Measurements from ENCODE around the gene PLSCR3.

Gene PLSCR3

GRCh38 chr17:7426896-7427489 is 32.7 kb upstream of the PLSCR3 start:
- no peak for DNase-seq (ENCODE audit: low read depth in 2 of 2)

GRCh38 chr17:7426203-7426863 is 32.0 kb upstream of the PLSCR3 start:
- DNase-seq (ENCODE audit: low read depth in 2 of 2), result no peak

DNA sequence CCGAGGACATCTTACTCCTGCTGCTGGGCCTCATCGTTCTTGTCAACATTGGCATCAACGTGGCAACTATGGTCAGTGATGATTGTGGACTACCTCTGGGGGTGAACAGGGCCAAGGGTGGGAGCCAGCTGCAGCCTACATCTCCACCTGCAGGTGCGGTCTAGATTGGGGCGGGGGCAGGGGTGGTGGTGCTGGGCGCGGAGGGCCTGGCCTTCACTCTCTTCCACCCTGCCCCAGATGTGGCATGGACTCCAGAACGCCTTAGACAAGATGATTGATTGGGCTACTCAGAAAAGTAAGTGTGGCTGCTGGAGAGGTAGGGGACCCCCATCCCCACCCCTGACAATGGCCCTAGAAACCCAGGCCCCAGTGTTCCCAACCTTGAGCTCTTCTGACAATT is 31.4 kb upstream of the PLSCR3 start:
- no peak for DNase-seq (ENCODE audit: low read depth in 2 of 2)

- no peak for DNase-seq (ENCODE audit: low read depth in 2 of 2)
These were observed 31.0 kb upstream of the PLSCR3 start, which contains the start of gene SPEM2 for GRCh38 chr17:7425316-7425715. Gene SPEM2, plus strand, starts transcription at chr17:7425616. Its CDS starts 73 bp downstream, at chr17:7425689.

DNA sequence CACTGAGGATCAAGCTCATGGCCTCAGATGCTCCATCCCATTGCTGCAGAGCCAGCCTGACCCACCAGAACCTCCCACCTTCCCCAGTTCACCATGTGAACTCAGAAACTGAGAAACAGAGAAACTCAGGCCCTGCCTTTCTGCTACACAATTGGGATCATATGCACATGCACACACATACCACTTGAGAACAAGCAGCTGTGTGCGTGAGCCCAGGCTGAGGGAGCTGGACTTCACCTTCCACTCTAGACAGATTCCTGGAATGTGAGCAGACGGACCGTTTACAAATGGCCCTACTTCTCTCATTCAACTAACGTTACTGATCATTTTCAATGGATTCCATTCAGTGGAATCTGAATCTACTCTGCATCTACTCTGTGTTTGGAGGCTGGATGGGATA is 29.4 kb upstream of the PLSCR3 start:
- no peak for DNase-seq (ENCODE audit: low read depth in 2 of 2)

GRCh38 chr17:7421186-7421585 is 26.9 kb upstream of the PLSCR3 start:
- DNase-seq (ENCODE audit: low read depth in 2 of 2), result no peak

GRCh38 chr17:7419819-7420610 is 25.7 kb upstream of the PLSCR3 start, which contains the start of gene SPEM1:
Gene SPEM1, plus strand, starts transcription at chr17:7420324. Its CDS starts 61 bp downstream, at chr17:7420385.
- no peak for DNase-seq (ENCODE audit: low read depth in 2 of 2)

GRCh38 chr17:7418472-7419152 is 24.3 kb upstream of the PLSCR3 start:
- no peak for DNase-seq (ENCODE audit: low read depth in 2 of 2)

- no peak for DNase-seq (ENCODE audit: low read depth in 2 of 2)
These were observed 22.8 kb upstream of the PLSCR3 start for GRCh38 chr17:7417056-7417655.

- DNase-seq (ENCODE audit: low read depth in 2 of 2), result no peak
These were observed 22.0 kb upstream of the PLSCR3 start for GRCh38 chr17:7416323-7416722.

DNA sequence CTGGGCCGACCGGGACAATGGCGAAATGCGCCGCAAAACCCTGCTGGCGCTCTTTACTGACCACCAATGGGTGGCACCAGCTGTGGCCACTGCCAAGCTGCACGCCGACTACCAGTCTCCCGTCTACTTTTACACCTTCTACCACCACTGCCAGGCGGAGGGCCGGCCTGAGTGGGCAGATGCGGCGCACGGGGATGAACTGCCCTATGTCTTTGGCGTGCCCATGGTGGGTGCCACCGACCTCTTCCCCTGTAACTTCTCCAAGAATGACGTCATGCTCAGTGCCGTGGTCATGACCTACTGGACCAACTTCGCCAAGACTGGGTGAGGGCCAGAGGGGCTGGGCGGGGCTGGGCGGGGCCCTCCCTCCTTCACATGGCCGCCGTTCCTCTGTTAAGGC is 21.5 kb upstream of the PLSCR3 start:
- no peak for DNase-seq (ENCODE audit: low read depth in 2 of 2)

- no peak for DNase-seq (ENCODE audit: low read depth in 2 of 2)
These were observed 20.5 kb upstream of the PLSCR3 start for GRCh38 chr17:7414837-7415236.

DNA sequence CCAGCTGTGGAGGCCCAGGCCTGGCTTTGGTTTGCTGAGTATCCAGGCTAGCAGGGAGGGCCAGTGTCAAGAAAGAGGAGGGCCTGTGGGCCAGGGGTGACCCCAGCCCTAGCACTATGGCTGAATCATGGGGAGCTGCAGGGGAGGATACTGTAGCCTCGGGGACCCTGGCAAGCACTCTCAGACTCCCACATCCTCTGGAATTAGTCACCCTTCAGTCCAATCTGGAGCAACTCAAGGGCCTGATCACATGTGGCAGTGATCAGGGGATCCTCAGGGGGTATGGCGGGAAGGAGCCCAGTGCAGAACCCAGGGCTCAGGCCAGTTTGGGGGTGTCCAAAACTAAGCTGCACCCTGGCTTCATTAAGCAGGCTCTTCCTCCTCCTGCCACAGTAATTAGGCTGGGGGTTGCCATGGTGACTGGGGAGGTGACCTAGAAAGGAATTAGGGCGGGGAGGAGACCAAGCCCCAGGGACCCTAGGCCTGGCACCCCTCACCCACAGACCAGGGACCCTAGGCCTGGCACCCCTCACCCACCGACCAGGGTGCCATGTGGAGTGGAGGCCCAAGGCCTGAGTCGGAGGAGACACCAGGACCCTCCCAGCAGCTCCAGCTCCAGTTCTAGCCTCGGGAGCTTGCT is 19.1 kb upstream of the PLSCR3 start:
- DNase-seq (ENCODE audit: low read depth in 2 of 2), result no peak

- no peak for DNase-seq (ENCODE audit: low read depth in 2 of 2)
These were observed 17.1 kb upstream of the PLSCR3 start for GRCh38 chr17:7411427-7411750.

DNA sequence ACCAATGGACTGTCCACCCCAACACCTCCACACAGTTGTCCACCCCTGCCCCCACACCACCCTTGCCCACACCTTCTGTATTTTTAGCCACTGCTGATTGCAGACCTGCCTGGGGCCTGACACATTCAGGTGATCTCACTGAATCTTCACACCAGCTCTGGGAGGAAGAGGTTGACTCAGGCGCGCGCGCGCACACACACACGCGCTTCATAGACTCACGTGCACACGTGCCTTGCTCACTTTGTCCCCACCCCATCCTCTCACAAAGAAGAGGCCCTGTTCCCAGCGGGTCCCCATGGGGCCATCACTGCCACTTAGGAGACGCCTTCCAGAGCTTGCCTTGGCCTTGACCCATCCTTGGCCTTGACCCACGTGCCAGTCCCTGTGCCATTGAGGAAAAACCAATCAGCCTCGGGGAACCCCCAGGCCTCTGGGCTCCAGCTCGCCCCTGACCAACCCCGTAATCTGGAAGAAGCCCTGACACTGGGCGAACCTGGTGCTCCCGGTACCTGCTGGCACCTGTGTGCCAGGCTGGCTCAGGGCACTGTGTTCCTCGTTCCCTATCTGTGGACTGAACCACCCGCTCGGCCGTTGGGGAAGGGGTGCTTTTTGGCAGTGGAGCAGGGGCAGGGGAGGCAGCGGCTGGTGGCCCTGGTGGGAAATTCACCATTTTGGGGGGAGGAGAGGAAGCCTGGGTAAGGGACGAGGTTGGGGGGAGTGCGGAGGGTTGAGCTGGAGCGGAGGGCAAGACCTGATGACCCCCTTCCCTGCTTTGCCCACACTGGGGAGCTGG is 16.5 kb upstream of the PLSCR3 start:
- no peak for DNase-seq (ENCODE audit: low read depth in 2 of 2)

GRCh38 chr17:7409716-7410115 is 15.4 kb upstream of the PLSCR3 start:
- DNase-seq (ENCODE audit: low read depth in 2 of 2), result no peak

- no peak for DNase-seq (ENCODE audit: low read depth in 2 of 2)
These were observed 14.5 kb upstream of the PLSCR3 start for GRCh38 chr17:7408863-7409262.

DNA sequence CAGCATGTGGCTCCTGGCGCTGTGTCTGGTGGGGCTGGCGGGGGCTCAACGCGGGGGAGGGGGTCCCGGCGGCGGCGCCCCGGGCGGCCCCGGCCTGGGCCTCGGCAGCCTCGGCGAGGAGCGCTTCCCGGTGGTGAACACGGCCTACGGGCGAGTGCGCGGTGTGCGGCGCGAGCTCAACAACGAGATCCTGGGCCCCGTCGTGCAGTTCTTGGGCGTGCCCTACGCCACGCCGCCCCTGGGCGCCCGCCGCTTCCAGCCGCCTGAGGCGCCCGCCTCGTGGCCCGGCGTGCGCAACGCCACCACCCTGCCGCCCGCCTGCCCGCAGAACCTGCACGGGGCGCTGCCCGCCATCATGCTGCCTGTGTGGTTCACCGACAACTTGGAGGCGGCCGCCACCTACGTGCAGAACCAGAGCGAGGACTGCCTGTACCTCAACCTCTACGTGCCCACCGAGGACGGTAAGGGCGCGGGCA is 14.0 kb upstream of the PLSCR3 start:
- DNase-seq (ENCODE audit: low read depth in 2 of 2), result no peak

DNA sequence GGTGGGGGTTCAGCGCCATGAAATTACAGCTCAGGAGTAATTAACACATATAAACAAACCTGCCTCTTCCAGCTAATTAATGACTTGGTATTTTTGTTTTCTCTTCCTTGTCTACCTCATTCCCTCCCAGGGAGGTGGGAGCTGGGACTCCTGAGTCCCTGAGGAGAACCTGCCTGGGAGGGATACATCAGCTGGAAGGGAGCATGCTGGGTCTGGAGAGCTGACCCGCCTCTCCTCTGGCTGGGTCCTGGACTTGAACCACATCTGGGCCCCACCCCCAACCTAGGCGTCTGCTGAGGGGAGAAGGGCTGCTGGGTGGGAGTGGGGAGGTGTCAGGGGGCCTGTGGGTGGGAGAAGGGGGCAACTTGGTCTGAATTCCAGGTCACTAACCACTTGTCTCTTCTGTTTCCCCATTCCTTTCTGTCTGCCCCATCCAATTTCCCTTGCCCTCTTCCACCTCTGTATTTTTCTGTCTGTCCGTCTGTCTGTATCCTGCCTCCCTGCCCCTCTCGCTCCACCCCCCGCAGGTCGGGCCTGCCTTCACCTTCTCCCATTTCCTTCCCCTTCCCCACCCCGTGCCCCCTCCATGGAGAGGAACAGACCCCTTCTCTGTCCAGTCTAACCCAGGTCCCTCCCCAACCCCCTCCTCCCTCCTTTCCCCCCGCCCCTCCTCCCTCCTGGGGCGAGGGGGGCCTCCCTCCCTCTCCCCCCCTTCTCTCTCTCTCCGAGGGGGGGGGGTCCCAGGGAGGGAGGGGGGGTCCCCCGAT is 13.3 kb upstream of the PLSCR3 start, which contains the start of gene NLGN2:
Gene NLGN2, plus strand, starts transcription at position 361 of the 767 bp plus-strand sequence. CDS start 411 bp downstream, outside the sequence.
- DNase-seq (ENCODE audit: low read depth in 2 of 2), result no peak

GRCh38 chr17:7407082-7407481 is 12.8 kb upstream of the PLSCR3 start:
- no peak for DNase-seq (ENCODE audit: low read depth in 2 of 2)

All from fibroblast of skin of left quadriceps (primary cell).